ENCODE results near the gene SVEP1.
"Not testable (repeated sequence)": the region's sequence is repeated elsewhere in the genome, so short reads cannot be mapped to it uniquely, and the experiment has no call there.

The SVEP1 gene

GRCh38 chr9:110358992-110359391 is 220.5 kb downstream of the SVEP1 start:
- DNase-seq (ENCODE audit: low read depth): not testable (repeated sequence)

GRCh38 chr9:110357505-110357904 is 222.0 kb downstream of the SVEP1 start:
- DNase-seq (ENCODE audit: low read depth): no peak

- no peak for DNase-seq (ENCODE audit: low read depth)
Measured at GRCh38 chr9:110356639-110357395, 222.7 kb downstream of the SVEP1 start.

GRCh38 chr9:110355911-110356310 is 223.6 kb downstream of the SVEP1 start:
- DNase-seq (ENCODE audit: low read depth): no peak

DNA sequence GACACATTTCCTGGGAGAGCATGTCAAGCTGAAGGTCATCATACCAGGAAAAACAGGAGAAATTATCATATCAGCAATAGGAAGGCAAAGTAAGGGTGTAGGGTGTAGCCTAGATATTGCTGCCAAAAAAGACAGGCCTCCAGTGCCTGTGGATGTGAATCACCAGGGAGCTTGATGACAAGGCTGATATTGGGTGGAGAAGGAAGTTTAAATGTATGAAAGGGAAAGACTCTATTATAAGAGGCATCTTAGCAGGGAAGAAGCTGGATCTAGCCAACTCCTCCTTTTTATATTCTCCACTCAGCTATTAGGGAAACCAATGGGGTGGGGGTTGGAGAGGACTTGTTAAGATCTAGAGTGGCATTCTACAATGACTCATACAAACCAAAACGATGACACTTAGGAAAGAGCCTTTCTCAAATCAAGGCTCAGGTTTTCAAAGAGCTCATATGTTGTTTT is 228.5 kb downstream of the SVEP1 start:
- DNase-seq (ENCODE audit: low read depth): no peak

- no peak for DNase-seq (ENCODE audit: low read depth)
Measured at GRCh38 chr9:110346325-110346724, 233.2 kb downstream of the SVEP1 start.

GRCh38 chr9:110344821-110345220 is 234.7 kb downstream of the SVEP1 start:
- no peak for DNase-seq (ENCODE audit: low read depth)

DNA sequence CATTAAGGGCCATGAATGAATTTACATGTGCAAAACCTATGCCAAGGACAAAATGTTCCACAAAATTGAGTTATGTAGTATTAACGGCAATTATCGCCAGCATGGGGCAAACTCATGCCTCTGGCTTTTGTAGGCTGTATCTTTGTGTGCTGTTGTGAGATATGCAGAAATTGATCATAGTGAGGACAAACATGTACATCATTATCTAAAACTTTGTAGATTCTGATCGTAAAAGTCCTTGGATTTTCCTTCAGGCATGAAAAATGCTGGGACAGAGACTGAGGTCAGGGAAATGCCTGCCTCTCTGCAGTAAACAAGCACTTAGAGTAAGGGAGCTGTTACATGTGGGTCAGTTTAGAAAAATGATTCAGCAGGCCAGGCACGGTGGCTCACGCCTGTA is 236.0 kb downstream of the SVEP1 start:
- no peak for DNase-seq (ENCODE audit: low read depth)

- no peak for DNase-seq (ENCODE audit: low read depth)
Measured at GRCh38 chr9:110340306-110340705, 239.2 kb downstream of the SVEP1 start.

DNA sequence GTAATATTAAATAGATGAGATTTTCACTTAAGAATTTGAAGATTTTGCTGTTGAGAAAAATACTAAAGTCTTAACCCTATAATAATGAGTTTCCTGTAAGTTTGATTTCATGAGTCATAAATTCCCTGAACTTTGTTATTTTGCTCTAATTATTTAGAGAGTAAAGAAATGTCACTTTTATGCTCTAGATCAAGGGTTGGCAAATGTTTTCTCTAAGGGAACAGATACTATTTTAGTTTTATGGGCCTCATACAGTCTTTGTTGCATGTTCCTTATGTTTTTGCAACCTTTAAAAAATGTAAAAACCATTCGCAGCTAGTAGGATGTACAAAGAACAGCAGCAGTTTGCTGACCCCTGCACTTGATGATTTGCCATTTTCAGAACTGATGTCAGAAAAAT is 241.4 kb downstream of the SVEP1 start:
- DNase-seq (ENCODE audit: low read depth): no peak

GRCh38 chr9:110337727-110338126 is 241.8 kb downstream of the SVEP1 start, which contains the start of gene TXNDC8:
Gene TXNDC8, minus strand, starts transcription at chr9:110337863.
- no peak for DNase-seq (ENCODE audit: low read depth)

DNA sequence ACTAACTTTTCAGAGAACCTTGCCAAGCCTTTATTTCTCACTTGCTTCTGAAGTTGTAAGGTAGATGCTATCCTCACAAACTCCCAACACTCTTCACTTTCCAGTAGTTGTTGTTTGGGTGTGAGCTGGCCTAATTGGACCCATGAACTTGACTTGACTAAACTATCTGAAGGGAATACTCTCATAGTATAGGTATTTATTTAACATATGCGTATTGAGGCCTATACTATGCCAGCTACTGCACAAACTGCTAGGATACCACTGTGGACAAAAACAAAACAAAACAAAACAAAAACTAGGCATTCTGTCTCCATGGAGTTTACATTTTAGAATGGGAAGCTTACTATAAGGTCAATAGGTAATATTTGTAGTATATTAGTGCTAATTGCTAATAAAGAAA is 243.2 kb downstream of the SVEP1 start:
- DNase-seq (ENCODE audit: low read depth): no peak

GRCh38 chr9:110334871-110335270 is 244.7 kb downstream of the SVEP1 start:
- DNase-seq (ENCODE audit: low read depth): no peak

GRCh38 chr9:110334183-110334582 is 245.4 kb downstream of the SVEP1 start:
- DNase-seq (ENCODE audit: low read depth): no peak

DNA sequence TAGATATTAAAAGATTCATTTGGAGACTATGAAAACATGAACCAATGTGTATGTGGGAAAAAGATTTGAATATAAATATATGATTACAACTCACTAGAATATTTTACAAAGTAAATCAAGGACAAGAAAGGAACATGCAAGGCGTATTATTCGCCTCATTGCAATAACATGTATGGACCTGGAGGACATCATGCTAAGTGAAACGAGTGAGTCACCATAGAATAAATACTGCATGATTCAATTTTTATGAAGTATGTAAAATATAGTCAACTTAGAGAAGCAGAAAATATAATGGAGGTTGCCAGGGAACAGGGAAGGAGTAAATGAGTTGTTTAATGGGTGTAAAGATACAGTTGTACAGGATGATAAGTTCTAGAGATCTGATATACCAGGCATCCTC is 246.8 kb downstream of the SVEP1 start:
- no peak for DNase-seq (ENCODE audit: low read depth)

DNA sequence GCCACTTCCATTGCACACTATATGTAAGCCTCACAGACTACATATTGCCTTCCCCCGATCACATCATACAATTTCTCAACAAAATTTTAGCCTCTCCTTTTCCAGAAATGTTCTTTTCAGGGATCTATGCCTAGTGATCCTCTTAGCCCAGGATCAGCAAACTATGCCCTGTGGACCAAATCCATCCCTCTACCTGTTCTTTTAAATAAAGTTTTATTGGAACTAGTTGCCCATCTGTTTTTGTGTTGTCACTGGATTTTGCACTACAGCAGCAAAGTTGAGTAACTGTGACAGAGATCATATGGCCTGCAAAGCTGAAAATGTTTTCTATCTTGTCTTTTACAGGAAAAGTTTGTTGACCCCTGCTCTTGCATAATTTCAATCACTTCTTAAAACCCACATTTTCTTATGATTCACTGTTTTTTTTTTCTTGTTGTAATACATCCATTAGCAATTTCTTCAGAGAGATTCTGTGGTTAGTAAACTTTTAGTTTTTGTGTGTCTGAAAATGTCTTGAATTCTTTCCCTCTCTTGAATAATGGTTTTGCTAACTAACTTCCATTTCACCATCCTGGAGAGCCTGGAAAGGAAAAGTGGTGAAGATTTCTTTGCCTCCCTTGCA is 248.9 kb downstream of the SVEP1 start:
- DNase-seq (ENCODE audit: low read depth): no peak

DNA sequence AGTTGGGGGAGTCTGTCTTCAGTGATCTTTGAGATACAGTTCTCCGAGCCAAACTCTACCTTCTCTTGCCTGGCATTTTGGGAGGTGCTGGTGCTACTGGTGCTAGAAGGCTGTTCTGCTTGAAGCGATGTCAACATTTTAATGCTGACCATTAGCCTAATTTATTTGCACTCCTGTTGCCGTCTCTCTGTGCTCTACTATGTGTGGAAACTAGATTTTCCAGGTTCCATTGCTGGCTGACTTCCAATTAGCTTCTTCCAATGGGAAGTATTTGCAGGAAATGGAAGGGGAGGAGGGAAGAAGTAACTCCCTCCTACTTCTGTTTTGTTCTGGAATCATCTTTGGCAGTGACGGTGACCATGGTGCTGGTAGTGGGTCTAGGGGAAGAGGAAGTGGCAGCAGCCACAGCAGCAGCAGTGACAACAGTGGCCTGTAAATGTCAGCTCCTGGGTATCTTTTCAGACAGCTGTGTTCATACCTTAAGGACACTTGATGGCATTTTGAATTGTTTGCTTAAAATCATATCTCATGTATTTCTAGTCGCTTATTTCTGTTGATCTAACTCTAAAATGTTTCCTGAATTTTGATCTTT is 249.8 kb downstream of the SVEP1 start:
- DNase-seq (ENCODE audit: low read depth): no peak

DNA sequence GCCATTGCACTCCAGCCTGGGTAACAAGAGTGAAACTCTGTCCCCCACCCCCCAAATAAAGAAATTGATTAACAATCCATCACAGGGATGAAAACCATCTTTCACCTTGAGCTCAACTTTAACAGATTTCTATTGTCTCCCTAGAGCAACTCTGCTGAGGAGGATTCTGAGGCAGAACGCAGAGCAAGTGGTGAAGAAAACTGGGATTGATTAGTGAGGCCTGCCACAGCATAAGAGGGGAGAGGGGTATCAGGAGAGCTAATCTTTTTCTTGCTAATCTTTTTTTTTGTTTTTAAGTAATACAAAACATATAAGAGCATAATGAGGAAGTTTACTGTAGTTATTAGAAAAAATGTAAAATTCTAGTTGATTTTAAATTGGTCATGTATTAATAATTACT is 250.8 kb downstream of the SVEP1 start:
- DNase-seq (ENCODE audit: low read depth): no peak

DNA sequence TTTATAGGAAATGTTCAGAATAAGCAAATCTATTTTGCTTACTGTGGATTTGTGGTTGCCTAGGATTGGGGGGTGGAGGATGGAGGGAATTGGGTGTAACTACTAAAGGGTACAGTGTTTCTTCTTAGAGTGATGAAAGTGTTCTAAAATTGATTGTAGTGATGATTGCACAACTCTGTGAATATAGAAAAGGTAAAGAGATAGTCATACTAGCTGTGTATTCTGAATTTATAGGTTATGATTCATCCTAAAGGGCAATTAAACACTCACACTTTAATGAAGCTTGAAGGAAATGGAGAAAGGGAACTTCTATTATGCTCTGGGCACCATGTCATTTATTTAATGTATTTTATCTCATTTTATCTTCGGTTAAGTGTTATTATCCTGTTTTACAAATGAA is 251.8 kb downstream of the SVEP1 start:
- DNase-seq (ENCODE audit: low read depth): no peak

- DNase-seq (ENCODE audit: low read depth): no peak
Measured at GRCh38 chr9:110323818-110324217, 255.7 kb downstream of the SVEP1 start.

GRCh38 chr9:110320651-110321445 is 258.7 kb downstream of the SVEP1 start:
- DNase-seq (ENCODE audit: low read depth): no peak

- no peak for DNase-seq (ENCODE audit: low read depth)
Measured at GRCh38 chr9:110319781-110320492, 259.6 kb downstream of the SVEP1 start.

Measured in stimulated activated CD4-positive, alpha-beta T cell treated with anti-CD3 and anti-CD28 coated beads, Interleukin-2, amount 100 ng/mL, for 4 hours (primary cell).